Adipocyte (in vitro differentiated cells): ENCODE measurements around the gene PTPN14.

Source experiments
- DNase-seq: peaks from one replicate; pipeline ENCODE4 v3.0.0-alpha.2; 2015; ENCODE audit warnings: low read depth
- H3K27me3 ChIP-seq: replicated peaks from 2 replicates; pipeline ENCODE4 v1.7.0; 2013; ENCODE audit warnings: mild to moderate bottlenecking, low read length, moderate library complexity; ENCODE audit not compliant: control insufficient read depth, insufficient read depth
- H3K36me3 ChIP-seq: 2 replicates; pipeline ENCODE4 v1.7.0; 2013; ENCODE audit warnings: low read length, mild to moderate bottlenecking, moderate library complexity; ENCODE audit not compliant: control insufficient read depth, insufficient read depth, severe bottlenecking
- H3K4me1 ChIP-seq: 2 replicates; pipeline ENCODE4 v1.7.0; 2013; ENCODE audit warnings: mild to moderate bottlenecking, low read length, moderate library complexity; ENCODE audit not compliant: control insufficient read depth, insufficient read depth
- H3K4me3 ChIP-seq: 2 replicates; pipeline ENCODE4 v1.7.0; 2013; ENCODE audit warnings: mild to moderate bottlenecking, low read length, moderate library complexity
- H3K9ac ChIP-seq: 2 replicates; pipeline ENCODE4 v1.7.0; 2013; ENCODE audit warnings: mild to moderate bottlenecking, low read length, moderate library complexity
- H3K9me3 ChIP-seq: 2 replicates; pipeline ENCODE4 v1.7.0; 2013; ENCODE audit warnings: mild to moderate bottlenecking, low read length, moderate library complexity; ENCODE audit not compliant: control insufficient read depth

Gene PTPN14

GRCh38 chr1:214351551-214352277 lies 199.7 kb downstream of the PTPN14 start:
- no peak for DNase-seq
- H3K36me3 ChIP-seq = peaks cover 41% of the 10 kb centered on the region
- H3K4me3 ChIP-seq = no peak overlapping the region
- no peak overlapping the region for H3K9ac ChIP-seq
- H3K4me1 ChIP-seq = peaks cover 12% of the 10 kb centered on the region
- no peaks in the 10 kb centered on the region for H3K27me3 ChIP-seq
- H3K9me3 ChIP-seq = no peaks in the 10 kb centered on the region

GRCh38 chr1:214349781-214350180 lies 201.6 kb downstream of the PTPN14 start:
- H3K27me3 ChIP-seq = no peaks in the 10 kb centered on the region
- no peak overlapping the region for H3K4me3 ChIP-seq
- peak; percentile 15 for DNase-seq
- peaks cover 30% of the 10 kb centered on the region for H3K36me3 ChIP-seq
- peaks cover 12% of the 10 kb centered on the region for H3K4me1 ChIP-seq
- H3K9me3 ChIP-seq = no peaks in the 10 kb centered on the region
- no peak overlapping the region for H3K9ac ChIP-seq

GRCh38 chr1:214349008-214349407 lies 202.4 kb downstream of the PTPN14 start:
- Histone ChIP-seq H3K4me3 (no peak overlapping the region), H3K9ac (no peak overlapping the region), H3K9me3 (no peaks in the 10 kb centered on the region), H3K4me1 (peaks cover 12% of the 10 kb centered on the region), H3K27me3 (no peaks in the 10 kb centered on the region), H3K36me3 (peaks cover 27% of the 10 kb centered on the region)
- DNase-seq = no peak

GRCh38 chr1:214344897-214345296 lies 206.5 kb downstream of the PTPN14 start:
- no peak for DNase-seq
- H3K4me1 ChIP-seq = no peaks in the 10 kb centered on the region
- H3K9ac ChIP-seq = no peak overlapping the region
- peaks cover 22% of the 10 kb centered on the region for H3K36me3 ChIP-seq
- H3K4me3 ChIP-seq = no peak overlapping the region
- H3K27me3 ChIP-seq = no peaks in the 10 kb centered on the region
- H3K9me3 ChIP-seq = no peaks in the 10 kb centered on the region

GRCh38 chr1:214342525-214342924 lies 208.9 kb downstream of the PTPN14 start:
- peaks cover 16% of the 10 kb centered on the region for H3K36me3 ChIP-seq
- H3K9me3 ChIP-seq = no peaks in the 10 kb centered on the region
- H3K27me3 ChIP-seq = no peaks in the 10 kb centered on the region
- no peak overlapping the region for H3K9ac ChIP-seq
- DNase-seq = no peak
- peaks cover 4% of the 10 kb centered on the region for H3K4me1 ChIP-seq
- H3K4me3 ChIP-seq = no peak overlapping the region

- no peak for DNase-seq
Observed at GRCh38 chr1:214341932-214342331, 209.5 kb downstream of the PTPN14 start.

GRCh38 chr1:214341459-214341858 lies 209.9 kb downstream of the PTPN14 start:
- Histone ChIP-seq H3K27me3 (no peaks in the 10 kb centered on the region), H3K9ac (no peak overlapping the region), H3K4me3 (no peak overlapping the region), H3K9me3 (no peaks in the 10 kb centered on the region), H3K4me1 (peaks cover 11% of the 10 kb centered on the region), H3K36me3 (peaks cover 10% of the 10 kb centered on the region)
- DNase-seq = no peak

More at GRCh38 chr1:214341932-214342331, 209.5 kb downstream of the PTPN14 start:
- Histone ChIP-seq H3K9ac (no peak overlapping the region), H3K36me3 (peaks cover 10% of the 10 kb centered on the region), H3K4me1 (peaks cover 10% of the 10 kb centered on the region), H3K4me3 (no peak overlapping the region), H3K9me3 (no peaks in the 10 kb centered on the region), H3K27me3 (no peaks in the 10 kb centered on the region)

- DNase-seq = no peak
- Histone ChIP-seq H3K4me1 (peaks cover 11% of the 10 kb centered on the region), H3K4me3 (no peak overlapping the region), H3K27me3 (no peaks in the 10 kb centered on the region), H3K9me3 (no peaks in the 10 kb centered on the region), H3K36me3 (peaks cover 6% of the 10 kb centered on the region), H3K9ac (no peak overlapping the region)
Observed at GRCh38 chr1:214338212-214338611, 213.2 kb downstream of the PTPN14 start.

GRCh38 chr1:214337511-214337910 lies 213.9 kb downstream of the PTPN14 start:
- H3K9ac ChIP-seq = no peak overlapping the region
- H3K9me3 ChIP-seq = no peaks in the 10 kb centered on the region
- H3K27me3 ChIP-seq = no peaks in the 10 kb centered on the region
- no peak overlapping the region for H3K4me3 ChIP-seq
- H3K36me3 ChIP-seq = peaks cover 6% of the 10 kb centered on the region
- peaks cover 11% of the 10 kb centered on the region for H3K4me1 ChIP-seq
- DNase-seq = peak; percentile 59

GRCh38 chr1:214337015-214337414 lies 214.4 kb downstream of the PTPN14 start:
- peaks cover 11% of the 10 kb centered on the region for H3K4me1 ChIP-seq
- no peak for DNase-seq

GRCh38 chr1:214335567-214335966 lies 215.8 kb downstream of the PTPN14 start:
- peaks cover 4% of the 10 kb centered on the region for H3K36me3 ChIP-seq
- H3K4me1 ChIP-seq = peaks cover 18% of the 10 kb centered on the region
- H3K9me3 ChIP-seq = no peaks in the 10 kb centered on the region
- H3K9ac ChIP-seq = no peak overlapping the region
- no peak for DNase-seq
- no peaks in the 10 kb centered on the region for H3K27me3 ChIP-seq
- no peak overlapping the region for H3K4me3 ChIP-seq

More at GRCh38 chr1:214337015-214337414, 214.4 kb downstream of the PTPN14 start:
- Histone ChIP-seq H3K9ac (no peak overlapping the region), H3K4me3 (no peak overlapping the region), H3K36me3 (peaks cover 6% of the 10 kb centered on the region), H3K9me3 (no peaks in the 10 kb centered on the region), H3K27me3 (no peaks in the 10 kb centered on the region)
